Thoracic aorta (tissue), 2 donors: ENCODE data around the gene ANO8. TPM values are rescaled to one million over a fixed set of nuclear protein-coding genes. Genes with fewer than 3 reads are reported as not detected.

Source experiments
- ATAC-seq: fragments of 150-250 bp; one replicate; pipeline ENCODE4 v1.8.0; 2017; ENCODE audit warnings: low read depth; ENCODE audit not compliant: insufficient number of reproducible peaks, low FRiP score
- DNase-seq: peaks from one replicate; pipeline ENCODE4 v3.0.0-alpha.2; 2020; ENCODE audit warnings: low spot score
- H3K27ac ChIP-seq, 2 donors: fragments of 200-600 bp; sonication (generic); 1 replicate in 1 of 2; 2 replicates in 1 of 2; pipeline ENCODE4 v1.5.1; 2016; ENCODE audit warnings: mild to moderate bottlenecking in 2 of 2, moderate library complexity in 2 of 2
- H3K27me3 ChIP-seq: fragments of 200-600 bp; sonication (generic); replicated peaks from 2 replicates; pipeline ENCODE4 v1.6.0; 2016; ENCODE audit warnings: mild to moderate bottlenecking; ENCODE audit not compliant: insufficient read depth
- H3K36me3 ChIP-seq: fragments of 200-600 bp; sonication (generic); one replicate; pipeline ENCODE4 v1.5.1; 2016
- H3K4me1 ChIP-seq, 2 donors: fragments of 200-600 bp; sonication (generic); 1 replicate in 1 of 2; 2 replicates in 1 of 2; pipeline versions ENCODE4 v1.5.1 to v1.6.0; 2016; ENCODE audit warnings: low read depth in 2 of 2, mild to moderate bottlenecking in 1 of 2; ENCODE audit not compliant: control insufficient read depth in 1 of 2
- H3K4me3 ChIP-seq: fragments of 200-600 bp; sonication (generic); 2 replicates; pipeline ENCODE4 v1.5.1; 2016; ENCODE audit warnings: mild to moderate bottlenecking
- H3K9me3 ChIP-seq: fragments of 200-600 bp; sonication (generic); 2 replicates; pipeline ENCODE4 v1.5.1; 2016
- CTCF ChIP-seq: fragments of 200-600 bp; sonication (generic); IDR thresholded peaks from one replicate; pipeline ENCODE4 v1.5.1; 2019; ENCODE audit warnings: antibody characterized with exemption
- total RNA-seq, 2 donors: library from RNA; depleted of rRNA; stranded (reverse); fragments of >200 nt; gene quantifications; one replicate each; pipeline versions ENCODE4 v1.1.0 to v1.2.3, GENCODE V29; 2016

ANO8 gene
- total RNA-seq, 2 donors from 2014 or later = 9.5 to 13.4 TPM

- Histone ChIP-seq H3K9me3 (no peaks in the 10 kb centered on the region), H3K4me1 (peaks cover 32 to 63% of the 10 kb centered on the region in 2 donors), H3K27ac (peak within 1 kb of the TSS; percentile 84 to 90), H3K36me3 (no peaks in the 10 kb centered on the region), H3K27me3 (no peaks in the 10 kb centered on the region), H3K4me3 (peak within 1 kb of the TSS; percentile 84)
- peak; percentile 34 for ATAC-seq
- peak; percentile 64 for DNase-seq
- peak; percentile 78 for TF ChIP-seq CTCF
These were observed 29.0 kb downstream of the ANO8 start, which contains the start of gene MRPL34 for GRCh38 chr19:17305517-17306284. Gene MRPL34, plus strand, starts transcription at chr19:17305872. Its CDS starts 21 bp downstream, at chr19:17305893.

- peak overlapping the region; percentile 84 to 90 for H3K27ac ChIP-seq
- DNase-seq (no peak), ATAC-seq (no peak)
- H3K9me3 ChIP-seq = no peaks in the 10 kb centered on the region
- H3K4me1 ChIP-seq = peaks cover 26 to 58% of the 10 kb centered on the region in 2 donors
- peaks cover 3% of the 10 kb centered on the region for H3K36me3 ChIP-seq
- peak overlapping the region; percentile 84 for H3K4me3 ChIP-seq
- no peaks in the 10 kb centered on the region for H3K27me3 ChIP-seq
- TF ChIP-seq CTCF = no peak
These were observed 29.5 kb downstream of the ANO8 start for GRCh38 chr19:17305216-17305516.

GRCh38 chr19:17304386-17305215, 30.1 kb downstream of the ANO8 start:
- TF ChIP-seq CTCF = no peak
- no peaks in the 10 kb centered on the region for H3K9me3 ChIP-seq
- DNase-seq (no peak), ATAC-seq (no peak)
- H3K27ac ChIP-seq = peak overlapping the region; percentile 84 to 90
- H3K4me3 ChIP-seq = peak overlapping the region; percentile 84
- H3K36me3 ChIP-seq = peaks cover 4% of the 10 kb centered on the region
- no peaks in the 10 kb centered on the region for H3K27me3 ChIP-seq
- peaks cover 25 to 54% of the 10 kb centered on the region in 2 donors for H3K4me1 ChIP-seq

- no peak for TF ChIP-seq CTCF
- peak overlapping the region; percentile 87 for H3K4me3 ChIP-seq
- peaks cover 25 to 52% of the 10 kb centered on the region in 2 donors for H3K4me1 ChIP-seq
- DNase-seq = no peak
- no peaks in the 10 kb centered on the region for H3K9me3 ChIP-seq
- no peak for ATAC-seq
- peaks cover 4% of the 10 kb centered on the region for H3K36me3 ChIP-seq
- H3K27ac ChIP-seq = peak overlapping the region; percentile 33 to 36
- H3K27me3 ChIP-seq = no peaks in the 10 kb centered on the region
These were observed 30.8 kb downstream of the ANO8 start for GRCh38 chr19:17303940-17304267.
